GM12873 (cell line): ENCODE measurements around the gene PPP4R4.

Source experiments
- TF ChIP-seq, protein P1 (sequence below): IDR thresholded peaks from 2 replicates; pipeline ENCODE4 v1.5.1; 2012; ENCODE audit warnings: low read depth, mild to moderate bottlenecking, moderate library complexity, low read length, control low read depth; ENCODE audit not compliant: insufficient read depth; ENCODE audit errors: missing control alignments

Gene PPP4R4

DNA sequence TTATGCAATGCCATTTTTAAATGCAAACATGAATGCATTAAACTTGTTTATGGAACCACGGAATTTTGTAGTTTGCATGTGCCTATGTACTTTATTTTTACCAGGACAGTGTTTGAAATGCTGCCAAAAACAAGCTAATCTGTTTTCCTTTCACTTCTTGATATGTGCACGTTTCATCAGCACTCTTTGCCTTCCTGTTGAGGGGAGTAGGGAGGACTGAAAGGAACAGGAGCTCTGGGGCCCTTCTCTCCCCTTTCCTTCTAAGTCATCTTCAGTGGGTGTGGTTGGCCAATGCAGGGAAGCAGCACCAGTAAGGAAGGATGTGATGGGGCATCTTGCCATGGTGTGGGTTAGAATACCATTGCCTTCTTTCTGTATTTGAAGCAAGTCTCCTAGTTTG is 12.1 kb upstream of the PPP4R4 start:
- TF ChIP-seq, protein P1, sequence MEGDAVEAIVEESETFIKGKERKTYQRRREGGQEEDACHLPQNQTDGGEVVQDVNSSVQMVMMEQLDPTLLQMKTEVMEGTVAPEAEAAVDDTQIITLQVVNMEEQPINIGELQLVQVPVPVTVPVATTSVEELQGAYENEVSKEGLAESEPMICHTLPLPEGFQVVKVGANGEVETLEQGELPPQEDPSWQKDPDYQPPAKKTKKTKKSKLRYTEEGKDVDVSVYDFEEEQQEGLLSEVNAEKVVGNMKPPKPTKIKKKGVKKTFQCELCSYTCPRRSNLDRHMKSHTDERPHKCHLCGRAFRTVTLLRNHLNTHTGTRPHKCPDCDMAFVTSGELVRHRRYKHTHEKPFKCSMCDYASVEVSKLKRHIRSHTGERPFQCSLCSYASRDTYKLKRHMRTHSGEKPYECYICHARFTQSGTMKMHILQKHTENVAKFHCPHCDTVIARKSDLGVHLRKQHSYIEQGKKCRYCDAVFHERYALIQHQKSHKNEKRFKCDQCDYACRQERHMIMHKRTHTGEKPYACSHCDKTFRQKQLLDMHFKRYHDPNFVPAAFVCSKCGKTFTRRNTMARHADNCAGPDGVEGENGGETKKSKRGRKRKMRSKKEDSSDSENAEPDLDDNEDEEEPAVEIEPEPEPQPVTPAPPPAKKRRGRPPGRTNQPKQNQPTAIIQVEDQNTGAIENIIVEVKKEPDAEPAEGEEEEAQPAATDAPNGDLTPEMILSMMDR = no peak

DNA sequence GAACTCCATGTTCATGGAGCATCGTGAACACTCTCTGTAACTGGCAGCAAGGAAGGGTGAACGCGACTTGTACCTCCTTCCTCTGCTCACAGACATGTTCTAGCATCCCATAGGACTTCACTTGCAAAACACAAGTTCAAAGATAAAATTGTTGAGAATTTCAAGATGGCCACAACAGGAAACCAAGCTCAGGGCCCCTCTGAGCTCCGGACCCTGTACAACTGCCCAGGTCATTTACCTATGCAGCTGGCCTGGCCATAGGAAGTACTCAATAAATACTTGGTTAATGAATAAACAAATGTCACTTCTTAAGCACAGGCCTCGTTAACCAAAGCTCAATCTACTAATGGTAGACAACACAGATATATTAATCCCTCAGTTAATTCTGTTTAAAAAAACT is 11.7 kb upstream of the PPP4R4 start:
- TF ChIP-seq, protein P1 = no peak

DNA sequence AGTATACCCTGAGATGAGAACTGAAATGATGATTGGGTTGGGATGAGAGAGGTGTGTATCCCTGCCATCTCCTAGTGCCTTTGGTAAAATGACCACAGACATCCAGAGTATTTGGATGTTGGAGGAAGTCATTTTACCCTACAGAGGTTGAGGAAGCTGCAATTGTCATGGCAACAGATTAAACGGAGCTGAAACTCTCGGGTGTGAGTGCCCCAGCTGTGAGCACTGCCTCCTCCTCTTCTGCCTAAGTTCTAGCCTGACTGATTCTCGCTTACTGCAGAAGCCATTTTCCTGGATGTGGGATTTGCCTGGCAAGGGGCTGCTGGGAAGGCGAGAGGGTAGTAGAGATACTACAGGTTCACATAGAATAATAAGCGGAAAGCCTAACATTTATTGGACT is 10.3 kb upstream of the PPP4R4 start:
- TF ChIP-seq, protein P1 = no peak

DNA sequence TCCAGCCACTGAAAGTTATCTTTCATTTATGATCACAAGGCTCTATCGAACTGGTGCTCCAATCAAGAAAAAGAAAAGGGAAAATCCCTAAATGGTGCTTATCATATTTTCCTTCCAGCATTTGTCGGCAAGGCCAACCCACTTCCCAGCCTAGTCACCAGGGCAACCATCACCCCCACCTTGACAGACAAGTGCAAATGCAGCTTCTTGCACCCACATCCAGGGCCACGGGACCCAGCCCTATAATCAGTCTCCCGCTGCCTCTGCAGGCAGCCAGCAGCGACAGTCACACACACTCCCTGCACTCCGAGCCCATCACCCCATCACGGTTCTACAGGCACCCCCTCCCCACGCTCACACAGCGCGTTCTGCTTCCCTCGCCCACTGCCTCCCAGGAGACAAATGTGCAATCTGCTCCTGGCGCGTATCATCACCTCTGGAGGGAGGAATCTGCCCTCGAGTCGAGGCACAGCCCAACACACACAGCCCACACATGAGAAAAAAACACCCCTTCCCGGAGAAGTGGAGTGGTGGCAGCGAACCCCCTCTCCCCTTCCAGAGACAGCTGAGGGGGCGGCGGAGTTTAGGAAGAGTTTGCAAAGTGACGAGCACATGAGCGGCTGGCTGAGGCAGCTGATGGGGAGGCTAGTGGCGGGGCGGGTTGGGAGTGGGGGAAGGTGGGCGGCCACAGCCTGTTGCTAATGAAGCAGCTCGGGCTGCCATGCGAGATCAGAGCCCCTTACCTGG is 9.3 kb upstream of the PPP4R4 start:
- TF ChIP-seq, protein P1 = no peak

DNA sequence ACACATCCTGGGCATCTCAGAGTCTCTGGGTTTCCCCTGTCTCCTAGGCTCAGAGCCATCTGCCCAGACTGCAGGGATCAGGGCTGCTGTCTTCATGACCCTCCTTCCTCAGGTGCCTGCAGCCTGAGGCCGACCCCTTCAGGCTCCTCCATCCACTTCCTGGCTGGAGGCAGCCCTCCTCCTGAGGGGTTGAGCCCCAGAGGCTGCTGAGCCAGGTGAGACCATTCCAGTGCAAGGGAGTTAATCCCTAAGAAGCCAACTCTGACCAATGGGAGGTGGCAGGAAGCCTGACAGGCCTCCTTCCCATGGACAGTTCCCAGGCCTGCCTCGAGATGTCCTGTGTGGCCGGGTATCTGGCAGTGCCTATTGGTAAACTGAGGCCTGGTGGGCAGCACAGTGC is 8.4 kb upstream of the PPP4R4 start:
- TF ChIP-seq, protein P1 = no peak

DNA sequence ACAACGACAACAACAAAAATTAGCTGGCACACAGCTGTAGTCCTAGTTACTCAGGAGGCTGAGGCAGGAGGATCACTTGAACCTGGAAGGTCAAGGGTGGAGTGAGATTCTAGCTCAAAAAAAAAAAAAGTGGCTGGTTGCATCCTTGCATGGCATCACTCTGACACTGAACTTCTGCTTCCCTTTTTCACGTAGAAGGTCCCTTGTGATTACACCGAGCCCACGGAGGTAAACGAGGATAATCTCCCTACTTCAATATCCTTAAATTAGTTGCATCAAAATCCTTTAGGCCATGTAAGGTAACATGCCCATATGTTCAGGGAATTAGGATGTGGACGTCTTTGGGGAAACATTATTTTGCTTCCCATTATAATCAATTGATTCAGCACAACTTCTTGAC is 4.0 kb upstream of the PPP4R4 start:
- TF ChIP-seq, protein P1 = no peak

DNA sequence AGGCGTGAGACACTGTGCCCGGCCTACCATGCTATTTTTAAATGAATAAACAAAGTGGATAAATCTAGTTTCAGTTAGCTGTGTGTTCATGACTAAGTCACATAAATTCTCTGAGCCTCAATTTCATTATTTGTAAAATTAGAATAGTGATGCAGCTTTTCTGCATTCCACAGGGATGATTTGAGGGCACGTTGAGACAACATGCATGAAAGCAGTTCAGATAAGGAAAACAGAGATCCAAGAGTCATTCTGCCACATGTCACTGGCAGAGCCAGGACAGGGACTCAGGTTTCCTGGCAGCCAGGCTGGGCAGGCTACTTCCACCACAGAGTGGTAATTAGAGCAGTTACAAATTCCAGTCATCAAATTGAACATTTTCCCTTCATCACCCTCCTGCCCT is 2.9 kb upstream of the PPP4R4 start:
- TF ChIP-seq, protein P1 = no peak
